Spleen (tissue), 11 donors: Measurements from ENCODE around the gene TRIM3. TPM values are rescaled to one million over a fixed set of nuclear protein-coding genes. Genes with fewer than 3 reads are reported as not detected.

Experiments
- DNase-seq: peaks from one replicate; pipeline ENCODE4 v3.0.0-alpha.2; 2020
- H3K27ac ChIP-seq, 8 donors: fragments of 200-600 bp; sonication (generic) in 7 of 8; 1 replicate in 4 of 8; 2 replicates in 4 of 8; pipeline versions ENCODE4 v1.5.0 to v1.8.0; 2016 to 2021; ENCODE audit warnings: inconsistent platforms in 4 of 8, mild to moderate bottlenecking in 4 of 8, moderate library complexity in 1 of 8
- H3K27me3 ChIP-seq, 7 donors: fragments of 200-600 bp; sonication (generic) in 6 of 7; replicated peaks in 1 of 7; 1 replicate in 4 of 7; 2 replicates in 3 of 7; pipeline versions ENCODE4 v1.5.0 to v1.8.0; 2016 to 2021; ENCODE audit warnings: inconsistent platforms in 3 of 7, mild to moderate bottlenecking in 1 of 7
- H3K36me3 ChIP-seq, 6 donors: fragments of 200-600 bp; sonication (generic) in 5 of 6; 1 replicate in 4 of 6; 2 replicates in 2 of 6; pipeline versions ENCODE4 v1.5.0 to v1.8.0; 2016 to 2021; ENCODE audit warnings: inconsistent platforms in 2 of 6
- H3K4me1 ChIP-seq, 6 donors: fragments of 200-600 bp; sonication (generic) in 5 of 6; 1 replicate in 3 of 6; 2 replicates in 3 of 6; pipeline versions ENCODE4 v1.5.0 to v1.8.0; 2016 to 2021; ENCODE audit warnings: inconsistent platforms in 3 of 6
- H3K4me3 ChIP-seq, 8 donors: fragments of 200-600 bp; sonication (generic) in 7 of 8; 1 replicate in 4 of 8; 2 replicates in 4 of 8; pipeline versions ENCODE4 v1.5.0 to v1.8.0; 2016 to 2021; ENCODE audit warnings: inconsistent platforms in 4 of 8, mild to moderate bottlenecking in 4 of 8, moderate library complexity in 2 of 8
- H3K9me3 ChIP-seq, 8 donors: fragments of 200-600 bp; sonication (generic) in 7 of 8; 1 replicate in 4 of 8; 2 replicates in 4 of 8; pipeline versions ENCODE4 v1.5.0 to v1.8.0; 2016 to 2021; ENCODE audit warnings: inconsistent platforms in 4 of 8
- POLR2A ChIP-seq, 3 donors: fragments of 450-650 bp; IDR thresholded peaks; one replicate each; pipeline ENCODE4 v1.5.1; 2017; ENCODE audit warnings: antibody characterized with exemption in 3 of 3, mild to moderate bottlenecking in 1 of 3
- POLR2AphosphoS5 ChIP-seq, 3 donors: sonication (generic); formaldehyde crosslinking; IDR thresholded peaks; one replicate each; pipeline ENCODE4 v1.5.1; 2017; ENCODE audit warnings: antibody characterized with exemption in 3 of 3
- WGBS, 5 donors: extraction: QIAGEN DNeasy Blood & Tissue Kit in 3 of 5; methylation state at CpG; one replicate each; pipeline versions ENCODE4 v1.1.5 to v1.1.7; 2013 to 2018; 5-methylcytosine and 5-hydroxymethylcytosine counted together
- intact Hi-C: fragments of 100-400 bp; cut with DNase I; formaldehyde crosslinking; loops from one replicate; pipeline ENCODE4 v1.15.0; 2023; ENCODE audit warnings: low total_unique reads
- polyA plus RNA-seq, 3 donors: library from polyadenylated mRNA; stranded (reverse); fragments of 200-250 nt; gene quantifications; one replicate each; pipeline ENCODE4 v1.2.1, GENCODE V29; 2013
- total RNA-seq, 7 donors: library from RNA; depleted of rRNA in 3 of 7; stranded (reverse); fragments of >200 nt in 3 of 7; fragmentation: NEBNext Ultra II Directional in 4 of 7; extraction: Animal tissue kit (Norgen Biotek cat#: 25700) in 4 of 7; gene quantifications; one replicate each; pipeline versions ENCODE4 v1.1.0 to v1.2.1, GENCODE V29; 2016 to 2021
- TF ChIP-seq, protein P1 (sequence below), 11 experiments: fragments of 200-600 bp in 7 of 11; fragments of 450-650 bp in 4 of 11; sonication (generic) in 4 of 11; IDR thresholded peaks in 8 of 11; conservative IDR thresholded peaks in 3 of 11; 1 replicate in 7 of 11; 2 replicates in 4 of 11; pipeline versions ENCODE4 v1.4.0 to v1.8.0; 2016 to 2021; ENCODE audit warnings: antibody characterized with exemption in 11 of 11, inconsistent platforms in 4 of 11, mild to moderate bottlenecking in 1 of 11
- donor health status: healthy with polysubstance abuse.
- donor health status: DM: no; HTN: no; CAD: no; lungs with moderate emphysema.
- donor health status: DM: no; HTN: no; CAD: no.
- donor health status: Bipolar disorder and iron deficiency.
- donor health status: healthy.
- donor health status: DM: no; HTN: no; CAD: no.
- donor health status: DM: yes; HTN: yes; CAD: no.

TRIM3 gene
- total and polyA plus RNA-seq, 10 donors, result 6.3 to 27.6 (median 13.7) TPM

DNA sequence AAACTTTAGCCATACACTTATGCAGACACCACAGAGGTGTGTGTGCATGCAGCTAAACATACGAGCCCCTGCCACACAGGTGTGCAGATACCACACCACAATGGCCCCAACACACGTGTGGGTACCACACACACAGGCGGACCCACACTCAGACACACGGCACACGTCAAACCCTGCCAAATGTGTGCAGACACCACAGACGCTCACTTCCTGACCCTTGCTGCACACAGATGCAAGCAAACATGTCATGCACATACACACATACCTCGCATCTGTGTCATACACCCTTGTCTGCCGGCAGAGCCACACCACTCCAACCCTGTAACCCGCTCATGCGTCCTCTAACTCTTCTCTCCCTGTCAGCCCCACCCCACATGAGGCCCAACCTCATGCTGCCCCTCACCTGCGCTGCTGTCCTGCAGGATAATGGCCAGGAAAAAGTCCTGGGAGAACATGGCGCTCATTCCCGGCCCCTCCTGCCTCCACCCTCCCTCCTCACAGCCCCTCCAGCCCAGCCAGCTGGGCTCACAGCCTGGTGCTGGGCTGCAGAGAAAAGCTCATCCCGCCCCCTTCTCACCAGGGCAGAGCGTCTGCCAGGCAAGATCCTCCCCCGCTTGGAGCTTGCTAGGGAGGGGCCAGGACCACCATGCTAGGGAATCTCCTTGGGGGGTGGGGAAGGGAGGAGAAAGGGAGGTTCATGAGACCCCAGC is 69.2 kb downstream of the TRIM3 start:
- peaks cover 0 to 44% (median 9%) of the 10 kb centered on the region in 6 donors for H3K36me3 ChIP-seq
- no peaks in the 10 kb centered on the region for H3K27me3 ChIP-seq
- H3K9me3 ChIP-seq, result no peaks in the 10 kb centered on the region
- H3K4me1 ChIP-seq, result peaks cover 15 to 60% (median 41%) of the 10 kb centered on the region in 6 donors
- 74 to 86% (median 78%) methylated on average over 15 to 16 of the region's 16 CpGs for WGBS, 5 donors
- intact Hi-C loops, result no loop called here
- H3K4me3 ChIP-seq, result no peak overlapping the region
- TF ChIP-seq POLR2AphosphoS5 (IDR thresholded peaks at IDR 0.05), result no peak
- TF ChIP-seq, protein P1, sequence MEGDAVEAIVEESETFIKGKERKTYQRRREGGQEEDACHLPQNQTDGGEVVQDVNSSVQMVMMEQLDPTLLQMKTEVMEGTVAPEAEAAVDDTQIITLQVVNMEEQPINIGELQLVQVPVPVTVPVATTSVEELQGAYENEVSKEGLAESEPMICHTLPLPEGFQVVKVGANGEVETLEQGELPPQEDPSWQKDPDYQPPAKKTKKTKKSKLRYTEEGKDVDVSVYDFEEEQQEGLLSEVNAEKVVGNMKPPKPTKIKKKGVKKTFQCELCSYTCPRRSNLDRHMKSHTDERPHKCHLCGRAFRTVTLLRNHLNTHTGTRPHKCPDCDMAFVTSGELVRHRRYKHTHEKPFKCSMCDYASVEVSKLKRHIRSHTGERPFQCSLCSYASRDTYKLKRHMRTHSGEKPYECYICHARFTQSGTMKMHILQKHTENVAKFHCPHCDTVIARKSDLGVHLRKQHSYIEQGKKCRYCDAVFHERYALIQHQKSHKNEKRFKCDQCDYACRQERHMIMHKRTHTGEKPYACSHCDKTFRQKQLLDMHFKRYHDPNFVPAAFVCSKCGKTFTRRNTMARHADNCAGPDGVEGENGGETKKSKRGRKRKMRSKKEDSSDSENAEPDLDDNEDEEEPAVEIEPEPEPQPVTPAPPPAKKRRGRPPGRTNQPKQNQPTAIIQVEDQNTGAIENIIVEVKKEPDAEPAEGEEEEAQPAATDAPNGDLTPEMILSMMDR (IDR thresholded peaks at IDR 0.05 in 8 of 11, conservative IDR thresholded peaks at IDR 0.05 in 3 of 11), result no peak
- TF ChIP-seq POLR2A (IDR thresholded peaks at IDR 0.05), result no peak
- H3K27ac ChIP-seq, result peak overlapping the region in 4 of 8 donors; percentile 72 to 87 (median 77)
- no peak for DNase-seq

DNA sequence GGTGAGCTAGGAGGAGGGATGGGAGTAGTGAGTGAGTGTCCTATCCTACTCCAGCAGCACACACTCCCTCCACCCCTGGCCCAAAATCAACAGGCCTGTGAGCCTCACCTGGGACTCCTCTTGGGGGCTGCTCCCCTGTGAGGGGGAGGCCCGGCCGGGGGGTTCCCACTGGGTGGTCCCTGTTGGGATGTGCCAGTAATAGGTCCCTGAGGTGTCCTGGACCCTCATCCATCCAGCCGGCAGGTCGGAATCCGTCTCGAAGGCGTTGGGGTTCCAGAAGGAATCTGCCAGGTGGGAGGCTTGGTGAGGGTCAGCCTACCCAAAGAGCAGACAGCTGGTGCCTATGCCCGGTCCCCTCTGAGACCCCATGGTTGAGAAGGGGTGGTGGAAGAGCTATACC is 70.2 kb downstream of the TRIM3 start:
- H3K4me3 ChIP-seq, result no peak overlapping the region
- DNase-seq, result peak; percentile 82
- H3K36me3 ChIP-seq, result peaks cover 0 to 35% (median 4%) of the 10 kb centered on the region in 6 donors
- no peaks in the 10 kb centered on the region for H3K9me3 ChIP-seq
- no peaks in the 10 kb centered on the region for H3K27me3 ChIP-seq
- 90 to 100% (median 91%) methylated on average over 6 to 8 of the region's 8 CpGs for WGBS, 5 donors
- no peak for TF ChIP-seq POLR2AphosphoS5 (IDR thresholded peaks at IDR 0.05)
- TF ChIP-seq, protein P1 (IDR thresholded peaks at IDR 0.05 in 8 of 11, conservative IDR thresholded peaks at IDR 0.05 in 3 of 11), result no peak
- H3K27ac ChIP-seq, result peak overlapping the region; percentile 31 to 87 (median 72)
- intact Hi-C loops, result no loop called here
- peaks cover 15 to 60% (median 41%) of the 10 kb centered on the region in 6 donors for H3K4me1 ChIP-seq

DNA sequence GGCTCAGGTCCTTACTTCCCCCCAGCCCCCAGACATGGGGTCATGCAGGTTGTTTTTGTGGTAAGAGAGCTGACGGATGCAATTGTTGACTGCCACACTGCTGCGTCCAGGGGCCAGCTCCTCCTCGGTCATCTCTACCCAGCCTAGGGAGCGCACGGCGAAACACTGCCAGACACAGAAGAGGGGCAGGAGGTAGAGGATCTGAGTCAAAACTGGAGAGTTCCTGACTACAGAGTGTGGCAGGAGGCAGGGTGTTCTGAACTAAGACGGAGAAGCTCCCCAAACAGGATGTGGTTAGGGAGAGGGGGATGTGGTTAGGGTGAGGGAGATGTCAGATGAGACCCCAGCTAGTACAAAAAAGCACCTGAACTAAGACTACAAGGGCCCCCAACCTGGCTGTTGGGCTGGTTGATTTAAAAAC is 71.2 kb downstream of the TRIM3 start:
- Histone ChIP-seq H3K27me3 (no peaks in the 10 kb centered on the region), H3K36me3 (peaks cover 0 to 38% (median 4%) of the 10 kb centered on the region in 6 donors), H3K9me3 (no peaks in the 10 kb centered on the region), H3K27ac (peak overlapping the region; percentile 31 to 87 (median 72)), H3K4me1 (peaks cover 15 to 64% (median 41%) of the 10 kb centered on the region in 6 donors), H3K4me3 (peak overlapping the region in 4 of 8 donors; percentile 15 to 59 (median 24))
- intact Hi-C loops, result no loop called here
- DNase-seq, result no peak
- TF ChIP-seq, protein P1 (IDR thresholded peaks at IDR 0.05 in 8 of 11, conservative IDR thresholded peaks at IDR 0.05 in 3 of 11), result no peak
- peak in 2 of 3 donors; percentile 47 to 86 for TF ChIP-seq POLR2AphosphoS5 (IDR thresholded peaks at IDR 0.05)
- WGBS, 5 donors, result 29 to 38% (median 33%) methylated on average over 7 of the region's 7 CpGs

DNA sequence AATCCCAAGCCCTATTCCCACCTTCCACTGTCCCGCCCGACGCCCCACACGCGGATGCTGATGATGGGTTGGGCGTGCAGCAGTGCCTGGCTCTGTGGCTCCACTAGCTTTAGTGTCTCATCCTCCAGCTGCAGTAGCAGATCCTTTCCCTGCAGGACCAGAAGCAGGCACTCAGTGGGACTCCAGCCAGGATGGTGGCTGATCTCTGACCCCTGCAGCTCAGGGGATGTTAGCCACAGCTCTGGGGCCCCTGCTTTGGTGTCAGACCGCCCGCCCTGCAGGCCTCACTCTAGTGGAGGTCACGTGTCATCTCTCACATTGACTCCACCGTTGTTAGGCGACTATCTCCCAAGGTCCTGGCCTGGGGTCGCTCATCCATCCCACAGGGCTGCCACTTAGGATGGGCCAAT is 71.7 kb downstream of the TRIM3 start:
- intact Hi-C loops, result no loop called here
- TF ChIP-seq POLR2A (IDR thresholded peaks at IDR 0.05) (no peak), POLR2AphosphoS5 (IDR thresholded peaks at IDR 0.05) (peak in 1 of 3 donors; percentile 24)
- H3K27me3 ChIP-seq, result no peaks in the 10 kb centered on the region
- H3K9me3 ChIP-seq, result no peaks in the 10 kb centered on the region
- WGBS, 5 donors, result 64 to 81% (median 70%) methylated on average over 10 to 12 of the region's 12 CpGs
- peak overlapping the region in 7 of 8 donors; percentile 43 to 87 (median 72) for H3K27ac ChIP-seq
- H3K4me3 ChIP-seq, result peak overlapping the region in 4 of 8 donors; percentile 15 to 59 (median 24)
- peaks cover 15 to 64% (median 41%) of the 10 kb centered on the region in 6 donors for H3K4me1 ChIP-seq
- peaks cover 0 to 40% (median 4%) of the 10 kb centered on the region in 6 donors for H3K36me3 ChIP-seq
- no peak for DNase-seq
